ENCODE data around the gene MDK. TPM values are rescaled to one million over a fixed set of nuclear protein-coding genes. Genes with fewer than 3 reads are reported as not detected.

The MDK gene
- 777 TPM for polyA plus RNA-seq (2013, experiment 1 of 2)
- 775 TPM for polyA plus RNA-seq (2013, experiment 2 of 2)

- peak within 1 kb of the TSS; percentile 93 for H3K4me2 ChIP-seq (ENCODE audit: low read length, poor library complexity, severe bottlenecking)
- no peaks in the 10 kb centered on the region for H3K9me3 ChIP-seq (ENCODE audit: control insufficient read depth, low read length)
- WGBS: under 1% methylated on average over 34 of the region's 96 CpGs
- H2AK5ac ChIP-seq (ENCODE audit: low read length, severe bottlenecking): peak within 1 kb of the TSS; percentile 53
- peak within 1 kb of the TSS; percentile 94 to 98 for H3K4ac ChIP-seq (ENCODE audit: low read depth in 1 of 2, low read length in 2 of 2)
- peak within 1 kb of the TSS; percentile 82 for H4K8ac ChIP-seq (ENCODE audit: low read length)
- H2BK5ac ChIP-seq (ENCODE audit: low read depth, low read length, poor library complexity, severe bottlenecking): no peak within 1 kb of the TSS
- peak within 1 kb of the TSS; percentile 73 for H2AFZ ChIP-seq (ENCODE audit: low read depth, low read length)
- peak within 1 kb of the TSS; percentile 93 to 94 for H3K18ac ChIP-seq (ENCODE audit: low read depth in 1 of 2, low read length in 2 of 2)
- peak within 1 kb of the TSS; percentile 78 for H3K9ac ChIP-seq (ENCODE audit: low read length)
- peaks cover 7 to 20% of the 10 kb centered on the region in 2 experiments for H3K27me3 ChIP-seq (ENCODE audit: control insufficient read depth in 1 of 2, insufficient read depth in 1 of 2, low read length in 2 of 2)
- H3K4me1 ChIP-seq (ENCODE audit: control insufficient read depth, insufficient read depth, low read depth, low read length): peaks cover 43% of the 10 kb centered on the region
- H3K23ac ChIP-seq (ENCODE audit: low read length in 2 of 2): peak within 1 kb of the TSS in 1 of 2 experiments; percentile 97
- H3K14ac ChIP-seq (ENCODE audit: low read length in 2 of 2): peak within 1 kb of the TSS; percentile 28 to 88
- peaks cover 13 to 28% of the 10 kb centered on the region in 2 experiments for H3K36me3 ChIP-seq (ENCODE audit: control insufficient read depth in 1 of 2, insufficient read depth in 2 of 2, low read depth in 1 of 2, low read length in 2 of 2)
- H2BK120ac ChIP-seq (ENCODE audit: low read depth, low read length): peak within 1 kb of the TSS; percentile 92
- peak within 1 kb of the TSS; percentile 35 to 74 for H2BK12ac ChIP-seq (ENCODE audit: low read length in 2 of 2)
- peak within 1 kb of the TSS; percentile 95 for H2BK15ac ChIP-seq (ENCODE audit: low read depth, poor library complexity, severe bottlenecking)
- H3K79me1 ChIP-seq (replicated peaks; ENCODE audit: low read length, poor library complexity, severe bottlenecking): peaks cover 1% of the 10 kb centered on the region
- peak within 1 kb of the TSS; percentile 57 to 77 for H3K4me3 ChIP-seq (ENCODE audit: insufficient read depth in 1 of 2, low read depth in 1 of 2, low read length in 2 of 2)
- H3K27ac ChIP-seq (ENCODE audit: low read length, poor library complexity, severe bottlenecking): no peak within 1 kb of the TSS
- H4K91ac ChIP-seq (ENCODE audit: low read length): peak within 1 kb of the TSS; percentile 86
- no peak for DNase-seq
These were observed at the start of gene MDK for GRCh38 chr11:46381048-46381818. Gene MDK (plus strand): TSS chr11:46381669. CDS start chr11:46382058, 389 bp downstream.

GRCh38 chr11:46332093-46332567 lies 49.3 kb upstream of the MDK start:
- Histone ChIP-seq H3K9me3 (ENCODE audit: control insufficient read depth, low read length) (no peaks in the 10 kb centered on the region), H3K4ac (ENCODE audit: low read depth in 1 of 2, low read length in 2 of 2) (no peak overlapping the region), H3K14ac (ENCODE audit: low read length in 2 of 2) (no peak overlapping the region), H3K4me1 (ENCODE audit: control insufficient read depth, insufficient read depth, low read depth, low read length) (peaks cover 23% of the 10 kb centered on the region), H2AFZ (ENCODE audit: low read depth, low read length) (no peak overlapping the region), H2BK120ac (ENCODE audit: low read depth, low read length) (no peak overlapping the region), H3K9ac (ENCODE audit: low read length) (no peak overlapping the region), H4K8ac (ENCODE audit: low read length) (no peak overlapping the region), H4K91ac (ENCODE audit: low read length) (no peak overlapping the region), H3K27me3 (ENCODE audit: control insufficient read depth in 1 of 2, insufficient read depth in 1 of 2, low read length in 2 of 2) (peaks cover 53 to 54% of the 10 kb centered on the region in 2 experiments), H3K23ac (ENCODE audit: low read length in 2 of 2) (no peak overlapping the region), H2BK15ac (ENCODE audit: low read depth, poor library complexity, severe bottlenecking) (peak overlapping the region; percentile 46), H2BK5ac (ENCODE audit: low read depth, low read length, poor library complexity, severe bottlenecking) (no peak overlapping the region), H2BK12ac (ENCODE audit: low read length in 2 of 2) (no peak overlapping the region), H3K36me3 (ENCODE audit: control insufficient read depth in 1 of 2, insufficient read depth in 2 of 2, low read depth in 1 of 2, low read length in 2 of 2) (no peaks in the 10 kb centered on the region), H3K18ac (ENCODE audit: low read depth in 1 of 2, low read length in 2 of 2) (no peak overlapping the region), H3K4me2 (ENCODE audit: low read length, poor library complexity, severe bottlenecking) (peak overlapping the region; percentile 83), H2AK5ac (ENCODE audit: low read length, severe bottlenecking) (no peak overlapping the region), H3K79me1 (replicated peaks; ENCODE audit: low read length, poor library complexity, severe bottlenecking) (no peaks in the 10 kb centered on the region), H3K4me3 (ENCODE audit: insufficient read depth in 1 of 2, low read depth in 1 of 2, low read length in 2 of 2) (no peak overlapping the region), H3K27ac (ENCODE audit: low read length, poor library complexity, severe bottlenecking) (no peak overlapping the region)
- no peak for DNase-seq
- 31% methylated on average over 6 of the region's 8 CpGs for WGBS

GRCh38 chr11:46332568-46333393 lies 48.7 kb upstream of the MDK start:
- Histone ChIP-seq H4K8ac (ENCODE audit: low read length) (no peak overlapping the region), H2BK15ac (ENCODE audit: low read depth, poor library complexity, severe bottlenecking) (peak overlapping the region; percentile 46), H3K9ac (ENCODE audit: low read length) (no peak overlapping the region), H2BK120ac (ENCODE audit: low read depth, low read length) (no peak overlapping the region), H3K4ac (ENCODE audit: low read depth in 1 of 2, low read length in 2 of 2) (no peak overlapping the region), H4K91ac (ENCODE audit: low read length) (no peak overlapping the region), H3K18ac (ENCODE audit: low read depth in 1 of 2, low read length in 2 of 2) (no peak overlapping the region), H2AK5ac (ENCODE audit: low read length, severe bottlenecking) (no peak overlapping the region), H3K4me2 (ENCODE audit: low read length, poor library complexity, severe bottlenecking) (peak overlapping the region; percentile 83), H3K4me1 (ENCODE audit: control insufficient read depth, insufficient read depth, low read depth, low read length) (peaks cover 23% of the 10 kb centered on the region), H2BK12ac (ENCODE audit: low read length in 2 of 2) (no peak overlapping the region), H2AFZ (ENCODE audit: low read depth, low read length) (peak overlapping the region; percentile 70), H3K9me3 (ENCODE audit: control insufficient read depth, low read length) (no peaks in the 10 kb centered on the region), H3K23ac (ENCODE audit: low read length in 2 of 2) (peak overlapping the region in 1 of 2 experiments; percentile 75), H3K27ac (ENCODE audit: low read length, poor library complexity, severe bottlenecking) (no peak overlapping the region), H3K36me3 (ENCODE audit: control insufficient read depth in 1 of 2, insufficient read depth in 2 of 2, low read depth in 1 of 2, low read length in 2 of 2) (no peaks in the 10 kb centered on the region), H3K14ac (ENCODE audit: low read length in 2 of 2) (peak overlapping the region in 1 of 2 experiments; percentile 49), H3K4me3 (ENCODE audit: insufficient read depth in 1 of 2, low read depth in 1 of 2, low read length in 2 of 2) (peak overlapping the region; percentile 45 to 53), H3K79me1 (replicated peaks; ENCODE audit: low read length, poor library complexity, severe bottlenecking) (no peaks in the 10 kb centered on the region), H2BK5ac (ENCODE audit: low read depth, low read length, poor library complexity, severe bottlenecking) (no peak overlapping the region), H3K27me3 (ENCODE audit: control insufficient read depth in 1 of 2, insufficient read depth in 1 of 2, low read length in 2 of 2) (peaks cover 53 to 54% of the 10 kb centered on the region in 2 experiments)
- no peak for DNase-seq
- WGBS: 2% methylated on average over 78 of the region's 99 CpGs
